Psoas muscle (tissue), 8 donors: Measurements from ENCODE around the gene CRABP2. TPM values are rescaled to one million over a fixed set of nuclear protein-coding genes. Genes with fewer than 3 reads are reported as not detected.
A peak's percentile ranks its signal among the peaks of the same experiment; 100 is the strongest.

Experiments used
- ATAC-seq, 4 donors: fragments of 200-7000 bp; cut with Tn5 transposase; one replicate each; pipeline ENCODE4 v1.9.1; 2020; ENCODE audit warnings: moderate library complexity in 3 of 4, mild to moderate bottlenecking in 2 of 4
- DNase-seq, 2 donors: peaks; one replicate each; pipeline ENCODE4 v3.0.0-alpha.2; 2020
- H3K27ac ChIP-seq: fragments of 200-600 bp; one replicate; pipeline ENCODE4 v1.8.0; 2022
- H3K27me3 ChIP-seq, 3 donors: fragments of 200-600 bp in 1 of 3; one replicate each; pipeline versions ENCODE4 v1.6.1 to v1.8.0; 2013 to 2022; ENCODE audit warnings: low read length in 2 of 3, mild to moderate bottlenecking in 2 of 3, moderate library complexity in 1 of 3; ENCODE audit not compliant: insufficient read depth in 3 of 3
- H3K36me3 ChIP-seq, 2 donors: fragments of 200-600 bp in 1 of 2; one replicate each; pipeline versions ENCODE4 v1.6.1 to v1.8.0; 2013 to 2022; ENCODE audit warnings: low read depth in 1 of 2, mild to moderate bottlenecking in 1 of 2, moderate library complexity in 1 of 2; ENCODE audit not compliant: insufficient read depth in 1 of 2
- H3K4me1 ChIP-seq: fragments of 200-600 bp; one replicate; pipeline ENCODE4 v1.8.0; 2022
- H3K4me3 ChIP-seq: fragments of 200-600 bp; one replicate; pipeline ENCODE4 v1.8.0; 2022; ENCODE audit warnings: mild to moderate bottlenecking
- H3K9me3 ChIP-seq: fragments of 200-600 bp; one replicate; pipeline ENCODE4 v1.8.0; 2022
- WGBS, 3 donors: extraction: QIAGEN DNeasy Blood & Tissue Kit; methylation state at CpG; one replicate each; pipeline versions ENCODE4 v1.1.6 to v1.1.7; 2013; 5-methylcytosine and 5-hydroxymethylcytosine counted together
- intact Hi-C, 2 donors: fragments of 100-400 bp; cut with DNase I; formaldehyde crosslinking; loops; one replicate each; pipeline versions ENCODE4 v1.11.0 to v1.14.2; 2022
- polyA plus RNA-seq, 3 donors: library from polyadenylated mRNA; stranded (reverse); fragments of 200-250 nt; gene quantifications; one replicate each; pipeline ENCODE4 v1.2.3, GENCODE V29; 2013
- total RNA-seq, 4 donors: library from RNA; stranded (reverse); fragmentation: NEBNext Ultra II Directional in 2 of 4; extraction: Animal tissue kit (Norgen Biotek cat#: 25700) in 2 of 4; gene quantifications; one replicate each; pipeline versions ENCODE4 v1.2.1 to v1.2.4, GENCODE V29; 2021 to 2023
- TF ChIP-seq, protein P1 (sequence below): fragments of 200-600 bp; IDR thresholded peaks from one replicate; pipeline ENCODE4 v1.8.0; 2022; ENCODE audit warnings: antibody characterized with exemption
- donor health status: healthy with polysubstance abuse.
- donor health status: DM: no; HTN: no; CAD: no; lungs with moderate emphysema.
- donor health status: Bipolar disorder and iron deficiency.
- donor health status: healthy.
- donor health status: DM: yes; HTN: yes; CAD: no.
- donor health status: DM: no; HTN: no; CAD: no.
- donor health status: DM: no; HTN: no; CAD: no.
- donor health status: DM: yes; HTN: yes; CAD: no.

The CRABP2 gene
- total and polyA plus RNA-seq, 7 donors, result 0.13 to 1.7 (median 0.64) TPM; not detected in 1

DNA sequence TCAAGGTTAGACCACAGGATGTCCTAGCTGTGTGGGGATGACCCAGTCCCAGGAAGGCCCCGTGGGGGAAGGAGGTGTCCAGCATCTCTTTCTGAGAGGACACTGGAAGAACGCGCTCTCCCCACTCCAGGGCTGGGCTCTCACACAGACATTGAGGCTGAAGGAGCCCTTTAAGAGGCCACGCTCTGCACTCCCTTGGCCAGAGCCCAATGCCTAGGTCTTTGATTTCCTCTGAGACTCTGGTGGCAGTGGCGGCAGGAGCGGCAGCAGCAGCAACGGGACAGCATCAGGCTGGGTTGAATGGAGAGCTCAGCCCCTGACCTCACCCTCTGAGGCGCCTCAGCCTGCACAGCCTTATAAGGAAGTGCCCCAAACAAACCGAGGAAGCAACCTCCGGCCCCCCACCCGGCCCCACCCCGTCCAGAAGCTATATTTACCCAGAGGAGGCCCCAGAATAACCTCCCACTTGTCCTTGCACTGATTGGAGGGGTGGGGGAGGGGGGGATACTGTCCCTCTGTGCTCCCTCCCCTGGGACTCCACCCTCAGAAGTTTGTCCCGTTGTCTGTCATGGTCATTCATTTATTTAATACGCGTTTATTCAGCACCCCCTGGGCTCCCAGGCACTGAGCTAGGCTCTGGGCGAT lies 40.5 kb downstream of the CRABP2 start:
- WGBS, 3 donors, result 9 to 16% (median 12%) methylated on average over 16 of the region's 16 CpGs
- ATAC-seq (peak; percentile 11 to 22 (median 15)), DNase-seq (peak; percentile 61 to 78)
- intact Hi-C loops, result no loop called here
- H3K27ac ChIP-seq, result peak overlapping the region; percentile 99
- TF ChIP-seq, protein P1, sequence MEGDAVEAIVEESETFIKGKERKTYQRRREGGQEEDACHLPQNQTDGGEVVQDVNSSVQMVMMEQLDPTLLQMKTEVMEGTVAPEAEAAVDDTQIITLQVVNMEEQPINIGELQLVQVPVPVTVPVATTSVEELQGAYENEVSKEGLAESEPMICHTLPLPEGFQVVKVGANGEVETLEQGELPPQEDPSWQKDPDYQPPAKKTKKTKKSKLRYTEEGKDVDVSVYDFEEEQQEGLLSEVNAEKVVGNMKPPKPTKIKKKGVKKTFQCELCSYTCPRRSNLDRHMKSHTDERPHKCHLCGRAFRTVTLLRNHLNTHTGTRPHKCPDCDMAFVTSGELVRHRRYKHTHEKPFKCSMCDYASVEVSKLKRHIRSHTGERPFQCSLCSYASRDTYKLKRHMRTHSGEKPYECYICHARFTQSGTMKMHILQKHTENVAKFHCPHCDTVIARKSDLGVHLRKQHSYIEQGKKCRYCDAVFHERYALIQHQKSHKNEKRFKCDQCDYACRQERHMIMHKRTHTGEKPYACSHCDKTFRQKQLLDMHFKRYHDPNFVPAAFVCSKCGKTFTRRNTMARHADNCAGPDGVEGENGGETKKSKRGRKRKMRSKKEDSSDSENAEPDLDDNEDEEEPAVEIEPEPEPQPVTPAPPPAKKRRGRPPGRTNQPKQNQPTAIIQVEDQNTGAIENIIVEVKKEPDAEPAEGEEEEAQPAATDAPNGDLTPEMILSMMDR, result no peak
- H3K4me3 ChIP-seq, result peak overlapping the region; percentile 30
- H3K27me3 ChIP-seq, result no peaks in the 10 kb centered on the region
- H3K36me3 ChIP-seq, result no peaks in the 10 kb centered on the region
- H3K9me3 ChIP-seq, result no peaks in the 10 kb centered on the region
- H3K4me1 ChIP-seq, result peaks cover 95% of the 10 kb centered on the region

DNA sequence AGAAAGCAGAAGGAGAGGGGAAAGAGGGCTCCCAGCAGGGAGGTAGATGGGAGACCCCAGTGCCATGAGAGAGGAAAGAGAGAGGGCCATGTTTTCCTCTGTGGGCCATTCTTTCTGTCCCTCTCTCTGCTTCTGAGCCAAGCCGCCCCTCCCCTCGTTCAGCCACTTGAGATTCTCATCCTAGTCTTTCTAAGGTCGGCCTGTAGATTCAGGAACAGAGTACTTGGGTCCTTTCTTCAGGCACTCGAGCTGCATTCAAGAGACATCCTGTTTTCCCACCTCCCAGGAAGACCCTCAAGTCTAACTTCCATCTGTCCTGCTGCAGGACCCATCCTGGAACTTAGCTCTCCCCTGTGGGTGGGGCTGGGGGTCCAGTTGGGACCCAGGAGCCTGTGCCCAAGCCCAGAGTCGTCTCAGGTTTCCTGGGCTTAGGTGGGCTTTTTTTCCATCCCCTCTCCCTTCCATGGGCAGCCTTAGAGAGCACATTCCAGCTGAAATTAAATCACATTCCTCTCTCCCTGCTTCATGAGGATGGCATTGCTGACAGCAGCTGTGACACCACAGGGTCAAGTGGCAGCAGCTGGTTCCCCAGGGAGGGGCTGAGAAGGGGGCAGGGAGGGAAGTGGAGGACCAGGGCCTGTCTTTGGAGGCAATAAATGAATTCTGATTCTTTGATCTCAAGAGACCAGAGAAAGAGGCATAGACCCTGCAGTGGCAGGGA lies 41.2 kb downstream of the CRABP2 start:
- ATAC-seq (peak in 2 of 4 donors; percentile 32 to 34), DNase-seq (peak in 1 of 2 donors; percentile 46)
- 26 to 33% (median 30%) methylated on average over 5 of the region's 5 CpGs for WGBS, 3 donors
- intact Hi-C loops, result no loop called here
- TF ChIP-seq, protein P1, result no peak
- Histone ChIP-seq H3K4me3 (peak overlapping the region; percentile 30), H3K9me3 (no peaks in the 10 kb centered on the region), H3K27ac (peak overlapping the region; percentile 99), H3K4me1 (peaks cover 95% of the 10 kb centered on the region), H3K27me3 (no peaks in the 10 kb centered on the region), H3K36me3 (no peaks in the 10 kb centered on the region)

DNA sequence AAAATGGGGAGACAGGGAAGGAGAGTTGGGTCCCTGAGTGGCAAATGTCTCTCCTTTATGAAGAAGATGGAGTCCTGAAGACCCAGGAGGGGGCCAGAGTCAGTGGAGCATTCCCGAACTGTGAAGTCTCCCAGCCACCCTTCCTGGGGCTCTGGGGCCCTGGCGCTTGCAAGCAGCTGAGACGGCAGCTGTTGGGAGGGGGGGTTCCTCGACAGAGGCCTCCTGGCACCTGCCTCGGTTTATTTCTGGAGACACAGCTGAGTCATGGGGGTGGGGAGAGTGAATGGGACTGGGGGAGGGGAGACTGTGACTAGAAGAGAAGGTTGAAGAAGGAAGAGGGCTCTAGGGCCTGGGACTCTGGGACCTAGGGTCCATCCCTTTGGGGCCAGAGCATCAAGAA lies 42.2 kb downstream of the CRABP2 start:
- Histone ChIP-seq H3K36me3 (no peaks in the 10 kb centered on the region), H3K9me3 (no peaks in the 10 kb centered on the region), H3K27me3 (no peaks in the 10 kb centered on the region), H3K4me3 (peak overlapping the region; percentile 30), H3K27ac (peak overlapping the region; percentile 99), H3K4me1 (peaks cover 85% of the 10 kb centered on the region)
- ATAC-seq (peak; percentile 68 to 72 (median 70)), DNase-seq (peak; percentile 83 to 94)
- WGBS, 3 donors, result 6 to 13% (median 7%) methylated on average over 5 of the region's 5 CpGs
- TF ChIP-seq, protein P1, result no peak
- intact Hi-C loops, result no loop called here

DNA sequence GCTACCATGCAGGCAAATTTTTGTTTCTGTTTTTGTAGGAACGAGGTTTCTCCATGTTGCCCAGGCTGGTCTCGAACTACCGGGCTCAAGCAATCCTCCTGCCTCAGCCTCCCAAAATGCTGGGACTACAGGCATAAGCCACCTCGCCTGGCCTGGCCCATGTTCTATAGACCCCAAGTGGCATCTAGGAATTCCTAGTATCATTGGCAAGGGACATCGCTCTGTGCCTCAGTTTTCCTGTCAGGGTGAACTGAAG lies 42.7 kb downstream of the CRABP2 start:
- Histone ChIP-seq H3K36me3 (no peaks in the 10 kb centered on the region), H3K27me3 (no peaks in the 10 kb centered on the region), H3K27ac (peak overlapping the region; percentile 99), H3K4me3 (peak overlapping the region; percentile 14), H3K4me1 (peaks cover 81% of the 10 kb centered on the region), H3K9me3 (no peaks in the 10 kb centered on the region)
- WGBS, 3 donors, result 55 to 66% (median 55%) methylated on average over 5 of the region's 5 CpGs
- intact Hi-C loops, result no loop called here
- DNase-seq, result no peak
- TF ChIP-seq, protein P1, result no peak
- ATAC-seq, result no peak
